ENCODE data around the gene IQSEC1.

Gene IQSEC1

GRCh38 chr3:12988728-12989454 is 84.3 kb downstream of the IQSEC1 start:
- DNase-seq (ENCODE audit: low read depth) = no peak
- TF ChIP-seq CTCF (IDR thresholded peaks at IDR 0.05; ENCODE audit: insufficient read depth, low read depth, low read length, missing control alignments) = no peak
- H3K4me3 ChIP-seq (ENCODE audit: low read depth, low read length) = no peak overlapping the region

- TF ChIP-seq CTCF (IDR thresholded peaks at IDR 0.05; ENCODE audit: insufficient read depth, low read depth, low read length, missing control alignments) = no peak
- no peak for DNase-seq (ENCODE audit: low read depth)
- no peak overlapping the region for H3K4me3 ChIP-seq (ENCODE audit: low read depth, low read length)
Measured at GRCh38 chr3:12987602-12988001, 85.6 kb downstream of the IQSEC1 start.

- no peak overlapping the region for H3K4me3 ChIP-seq (ENCODE audit: low read depth, low read length)
- no peak for TF ChIP-seq CTCF (IDR thresholded peaks at IDR 0.05; ENCODE audit: insufficient read depth, low read depth, low read length, missing control alignments)
- no peak for DNase-seq (ENCODE audit: low read depth)
Measured at GRCh38 chr3:12986986-12987385, 86.2 kb downstream of the IQSEC1 start.

GRCh38 chr3:12986521-12986920 is 86.7 kb downstream of the IQSEC1 start:
- DNase-seq (ENCODE audit: low read depth) = no peak
- TF ChIP-seq CTCF (IDR thresholded peaks at IDR 0.05; ENCODE audit: insufficient read depth, low read depth, low read length, missing control alignments) = no peak
- no peak overlapping the region for H3K4me3 ChIP-seq (ENCODE audit: low read depth, low read length)

- TF ChIP-seq CTCF (IDR thresholded peaks at IDR 0.05; ENCODE audit: insufficient read depth, low read depth, low read length, missing control alignments) = no peak
- no peak for DNase-seq (ENCODE audit: low read depth)
- H3K4me3 ChIP-seq (ENCODE audit: low read depth, low read length) = no peak overlapping the region
Measured at GRCh38 chr3:12986031-12986430, 87.2 kb downstream of the IQSEC1 start.

- DNase-seq (ENCODE audit: low read depth) = no peak
- no peak overlapping the region for H3K4me3 ChIP-seq (ENCODE audit: low read depth, low read length)
- TF ChIP-seq CTCF (IDR thresholded peaks at IDR 0.05; ENCODE audit: insufficient read depth, low read depth, low read length, missing control alignments) = no peak
Measured at GRCh38 chr3:12985148-12985547, 88.1 kb downstream of the IQSEC1 start.

All from GM12865 (cell line).